ENCODE data around the gene AHRR. TPM values are rescaled to one million over a fixed set of nuclear protein-coding genes. Genes with fewer than 3 reads are reported as not detected.

Gene AHRR
- total and polyA plus RNA-seq, 10 of the 15 experiments (the other 5 are each of a cell fraction or from before 2014, with no cell fraction given): 0.90 to 35.2 (median 19.2) TPM

DNA sequence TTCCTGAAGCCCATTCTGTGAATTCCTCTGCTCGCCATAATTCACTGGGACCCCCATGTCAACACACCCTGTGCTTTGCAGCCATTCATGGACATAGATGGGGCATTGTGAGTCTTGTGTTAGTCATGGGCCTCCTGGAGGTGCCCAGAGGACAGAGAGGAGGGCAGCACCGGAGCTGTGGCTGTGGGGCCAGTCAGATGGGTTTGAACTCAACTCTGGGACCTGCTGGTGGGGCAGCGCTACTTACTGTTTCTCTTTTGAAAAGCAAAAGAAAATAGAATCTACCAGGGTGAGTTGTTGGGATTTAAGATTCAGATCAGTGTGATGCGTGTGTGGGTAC lies 110.2 kb downstream of the AHRR start:
- BruUV-seq (replicated peaks): no TSS peak
- H3K9ac ChIP-seq (ENCODE audit: control insufficient read depth, insufficient read depth, low read length): no peak overlapping the region
- no peak overlapping the region for H2AFZ ChIP-seq (ENCODE audit: control insufficient read depth, low read depth, low read length)
- intact Hi-C loops (cut with micrococcal nuclease; ENCODE audit: unreplicated experiment) (loop anchor here (1.0 kb wide), 1 partner anchor 114 kb away; no protein-coding TSS in a partner anchor), in situ Hi-C loops (cut with MboI) (no loop called here)
- H3K36me3 ChIP-seq (ENCODE audit: control insufficient read depth in 2 of 2, insufficient read depth in 2 of 2, low read length in 1 of 2): peaks cover 6 to 30% of the 10 kb centered on the region in 2 experiments; a peak in 3 of 4 replicates
- H3K9me3 ChIP-seq (replicated peaks; ENCODE audit: control insufficient read depth, insufficient read depth, low read length): no peaks in the 10 kb centered on the region
- POLR2A ChIA-PET: interaction anchor here (0.6 to 1.0 kb wide), 2 partner anchors 99 to 113 kb away, joined by 3 to 5 read pairs; no protein-coding TSS in a partner anchor
- H3K4me3 ChIP-seq: no peak overlapping the region
- H3K4me1 ChIP-seq (ENCODE audit: control insufficient read depth, insufficient read depth, low read length): peaks cover 8% of the 10 kb centered on the region
- CTCF ChIA-PET: interaction anchor here (0.5 to 6.4 kb wide), 15 partner anchors 8 to 463 kb away, joined by 3 to 126 read pairs (median 6); partner anchors contain the start of gene AHRR
- 86% methylated on average over 4 of the region's 4 CpGs for WGBS (ENCODE audit: insufficient coverage, insufficient replicate concordance, low lambda C conversion rate, missing lambda C conversion rate)
- no peak overlapping the region for H3K27ac ChIP-seq (ENCODE audit: control insufficient read depth, insufficient read depth)
- FAIRE-seq: no peak
- H3K4me2 ChIP-seq (ENCODE audit: control insufficient read depth, insufficient read depth): no peak overlapping the region
- TF ChIP-seq POLR2A (IDR thresholded peaks at IDR 0.05; ENCODE audit: low read depth, low read length) (0 out of 2 replicates have a peak, but pooled peaks have one; percentile 6), ESRRA (IDR thresholded peaks at IDR 0.05; ENCODE audit: low read length) (no peak)
- H3K27me3 ChIP-seq (replicated peaks in 1 of 2; ENCODE audit: control insufficient read depth in 2 of 2, insufficient read depth in 2 of 2, low read length in 1 of 2): no peaks in the 10 kb centered on the region
- ATAC-seq: no peak
- RAD21 ChIA-PET (ENCODE audit: unreplicated experiment): interaction anchor here (0.7 to 6.0 kb wide), 9 partner anchors 15 to 243 kb away, joined by 3 to 82 read pairs (median 3); partner anchors contain the start of genes AHRR and PDCD6
- no peak for DNase-seq (ENCODE audit: low read depth, low spot score)
- no peaks in the 10 kb centered on the region for H3K79me2 ChIP-seq (ENCODE audit: control insufficient read depth, insufficient read depth, low read length)
- SMC1A ChIA-PET (ENCODE audit: uncharacterized antibody, unreplicated experiment): interaction anchor here (0.6 to 3.7 kb wide), 10 partner anchors 10 to 115 kb away, joined by 3 to 33 read pairs (median 4); no protein-coding TSS in a partner anchor
- H4K20me1 ChIP-seq (ENCODE audit: control insufficient read depth, insufficient read depth): no peaks in the 10 kb centered on the region

DNA sequence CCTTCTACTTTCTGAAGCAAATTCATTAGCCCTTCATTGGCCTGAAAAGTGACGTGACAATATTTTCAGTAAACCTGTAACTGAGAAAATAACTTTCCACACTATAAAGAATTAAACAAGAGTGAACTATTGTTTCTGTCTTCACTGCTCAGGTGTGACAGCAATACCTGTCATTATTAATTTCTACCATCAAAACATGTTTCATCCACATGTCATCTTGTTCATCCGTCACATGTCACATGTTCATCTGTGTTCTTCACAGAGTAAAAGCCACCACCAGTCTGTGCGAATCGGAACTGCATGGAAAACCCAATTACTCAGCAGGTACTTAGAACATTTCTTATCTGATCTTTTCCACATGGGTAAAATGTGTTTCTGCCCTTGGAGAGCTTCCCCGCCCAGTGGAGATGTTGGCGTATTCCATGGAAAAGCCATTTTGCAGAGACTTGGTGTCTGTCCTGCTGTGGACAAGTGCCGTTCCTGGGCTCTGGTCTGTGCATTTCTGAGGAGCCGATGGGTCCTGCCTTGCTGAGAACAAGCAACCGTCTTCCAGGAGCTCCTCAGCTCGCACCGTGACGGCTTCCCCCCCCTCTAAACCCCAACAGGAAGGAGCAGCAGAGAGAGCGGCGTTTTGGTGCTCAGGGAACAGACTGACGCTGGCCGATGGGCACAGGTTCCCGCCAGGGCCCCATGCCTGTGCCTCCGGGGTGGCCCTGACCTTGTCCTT lies 110.8 kb downstream of the AHRR start:
- Histone ChIP-seq H3K79me2 (ENCODE audit: control insufficient read depth, insufficient read depth, low read length) (no peaks in the 10 kb centered on the region), H3K4me1 (ENCODE audit: control insufficient read depth, insufficient read depth, low read length) (peaks cover 8% of the 10 kb centered on the region), H3K36me3 (ENCODE audit: control insufficient read depth in 2 of 2, insufficient read depth in 2 of 2, low read length in 1 of 2) (peaks cover 6 to 29% of the 10 kb centered on the region in 2 experiments; a peak in 3 of 4 replicates), H3K27me3 (replicated peaks in 1 of 2; ENCODE audit: control insufficient read depth in 2 of 2, insufficient read depth in 2 of 2, low read length in 1 of 2) (no peaks in the 10 kb centered on the region), H3K27ac (ENCODE audit: control insufficient read depth, insufficient read depth) (no peak overlapping the region), H4K20me1 (ENCODE audit: control insufficient read depth, insufficient read depth) (no peaks in the 10 kb centered on the region), H2AFZ (ENCODE audit: control insufficient read depth, low read depth, low read length) (no peak overlapping the region), H3K4me2 (ENCODE audit: control insufficient read depth, insufficient read depth) (no peak overlapping the region), H3K9me3 (replicated peaks; ENCODE audit: control insufficient read depth, insufficient read depth, low read length) (no peaks in the 10 kb centered on the region), H3K4me3 (no peak overlapping the region), H3K9ac (ENCODE audit: control insufficient read depth, insufficient read depth, low read length) (no peak overlapping the region)
- no peak for FAIRE-seq
- intact Hi-C loops (cut with micrococcal nuclease; ENCODE audit: unreplicated experiment) (no loop called here), in situ Hi-C loops (cut with MboI) (no loop called here)
- WGBS (ENCODE audit: insufficient coverage, insufficient replicate concordance, low lambda C conversion rate, missing lambda C conversion rate): 91% methylated on average over 17 of the region's 18 CpGs
- CTCF ChIA-PET: interaction anchor here (1.3 to 6.4 kb wide), 5 partner anchors 14 to 149 kb away, joined by 5 to 126 read pairs (median 10); partner anchors contain the start of gene AHRR
- RAD21 ChIA-PET (ENCODE audit: unreplicated experiment): interaction anchor here (0.8 to 6.0 kb wide), 2 partner anchors 63 to 115 kb away, joined by 3 to 82 read pairs; no protein-coding TSS in a partner anchor
- POLR2A ChIA-PET: interaction anchor here (0.6 to 1.0 kb wide), 2 partner anchors 100 to 112 kb away, joined by 3 to 5 read pairs; no protein-coding TSS in a partner anchor
- BruUV-seq (replicated peaks): no TSS peak
- SMC1A ChIA-PET (ENCODE audit: uncharacterized antibody, unreplicated experiment): interaction anchor here (1.1 to 3.7 kb wide), 4 partner anchors 14 to 115 kb away, joined by 3 to 33 read pairs (median 4); no protein-coding TSS in a partner anchor
- DNase-seq (ENCODE audit: low read depth, low spot score): no peak
- ATAC-seq: no peak
- TF ChIP-seq HDAC2 (IDR thresholded peaks at IDR 0.05): no peak
- TF ChIP-seq FOS (IDR thresholded peaks at IDR 0.05; ENCODE audit: borderline replicate concordance, extremely low read depth, insufficient read length): no peak
- TF ChIP-seq RCOR1 (conservative IDR thresholded peaks at IDR 0.05; ENCODE audit: low read depth, low read length): no peak
- TF ChIP-seq SREBF2 (IDR thresholded peaks at IDR 0.05; ENCODE audit: low read length): no peak
- TF ChIP-seq, protein P1, sequence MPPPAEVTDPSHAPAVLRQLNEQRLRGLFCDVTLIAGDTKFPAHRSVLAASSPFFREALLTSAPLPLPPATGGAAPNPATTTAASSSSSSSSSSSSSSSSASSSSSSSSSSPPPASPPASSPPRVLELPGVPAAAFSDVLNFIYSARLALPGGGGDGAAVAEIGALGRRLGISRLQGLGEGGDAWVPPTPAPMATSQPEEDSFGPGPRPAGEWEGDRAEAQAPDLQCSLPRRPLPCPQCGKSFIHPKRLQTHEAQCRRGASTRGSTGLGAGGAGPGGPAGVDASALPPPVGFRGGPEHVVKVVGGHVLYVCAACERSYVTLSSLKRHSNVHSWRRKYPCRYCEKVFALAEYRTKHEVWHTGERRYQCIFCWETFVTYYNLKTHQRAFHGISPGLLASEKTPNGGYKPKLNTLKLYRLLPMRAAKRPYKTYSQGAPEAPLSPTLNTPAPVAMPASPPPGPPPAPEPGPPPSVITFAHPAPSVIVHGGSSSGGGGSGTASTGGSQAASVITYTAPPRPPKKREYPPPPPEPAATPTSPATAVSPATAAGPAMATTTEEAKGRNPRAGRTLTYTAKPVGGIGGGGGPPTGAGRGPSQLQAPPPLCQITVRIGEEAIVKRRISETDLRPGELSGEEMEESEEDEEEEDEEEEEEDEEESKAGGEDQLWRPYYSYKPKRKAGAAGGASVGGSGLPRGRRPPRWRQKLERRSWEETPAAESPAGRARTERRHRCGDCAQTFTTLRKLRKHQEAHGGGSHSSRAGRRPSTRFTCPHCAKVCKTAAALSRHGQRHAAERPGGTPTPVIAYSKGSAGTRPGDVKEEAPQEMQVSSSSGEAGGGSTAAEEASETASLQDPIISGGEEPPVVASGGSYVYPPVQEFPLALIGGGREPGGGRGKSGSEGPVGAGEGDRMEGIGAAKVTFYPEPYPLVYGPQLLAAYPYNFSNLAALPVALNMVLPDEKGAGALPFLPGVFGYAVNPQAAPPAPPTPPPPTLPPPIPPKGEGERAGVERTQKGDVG (CRISPR knock-in tag; IDR thresholded peaks at IDR 0.05): no peak
- no peak for TF ChIP-seq NRF1 (conservative IDR thresholded peaks at IDR 0.05; ENCODE audit: low read depth, low read length)
- TF ChIP-seq SMC3 (IDR thresholded peaks at IDR 0.05; ENCODE audit: borderline replicate concordance, low read length): no peak
- TF ChIP-seq GABPA (IDR thresholded peaks at IDR 0.05; ENCODE audit: low read depth): no peak
- TF ChIP-seq CEBPB (IDR thresholded peaks at IDR 0.05; ENCODE audit: borderline replicate concordance in 1 of 2, low read depth in 2 of 2, low read length in 2 of 2): no peak

Data from GM12878 (cell line).